NB4 (cell line): ENCODE measurements around the gene C9orf43.
A peak's percentile ranks its signal among the peaks of the same experiment; 100 is the strongest.
"Not testable (repeated sequence)": the region's sequence is repeated elsewhere in the genome, so short reads cannot be mapped to it uniquely, and the experiment has no call there.

ENCODE experiments used
- DNase-seq: peaks from one replicate; pipeline ENCODE4 v3.0.0; 2010; ENCODE audit warnings: low read depth
- H3K4me3 ChIP-seq: one replicate; pipeline ENCODE4 v1.5.1; 2011; ENCODE audit warnings: mild to moderate bottlenecking, low read depth, low read length, moderate library complexity
- MYC ChIP-seq: IDR thresholded peaks from 2 replicates; pipeline ENCODE4 v1.6.1; 2011; ENCODE audit warnings: low read depth, low read length
- POLR2A ChIP-seq: IDR thresholded peaks from 2 replicates; pipeline ENCODE4 v1.6.1; 2011; ENCODE audit warnings: mild to moderate bottlenecking; ENCODE audit not compliant: insufficient read length; ENCODE audit errors: extremely low read depth
- TF ChIP-seq, protein P1 (sequence below): IDR thresholded peaks from 2 replicates; pipeline ENCODE4 v1.6.1; 2011; ENCODE audit warnings: low read depth, low read length
- TF ChIP-seq, protein P2 (sequence below): IDR thresholded peaks from one replicate; pipeline ENCODE4 v1.5.1; 2012; ENCODE audit warnings: low read depth, low read length

Gene C9orf43

DNA sequence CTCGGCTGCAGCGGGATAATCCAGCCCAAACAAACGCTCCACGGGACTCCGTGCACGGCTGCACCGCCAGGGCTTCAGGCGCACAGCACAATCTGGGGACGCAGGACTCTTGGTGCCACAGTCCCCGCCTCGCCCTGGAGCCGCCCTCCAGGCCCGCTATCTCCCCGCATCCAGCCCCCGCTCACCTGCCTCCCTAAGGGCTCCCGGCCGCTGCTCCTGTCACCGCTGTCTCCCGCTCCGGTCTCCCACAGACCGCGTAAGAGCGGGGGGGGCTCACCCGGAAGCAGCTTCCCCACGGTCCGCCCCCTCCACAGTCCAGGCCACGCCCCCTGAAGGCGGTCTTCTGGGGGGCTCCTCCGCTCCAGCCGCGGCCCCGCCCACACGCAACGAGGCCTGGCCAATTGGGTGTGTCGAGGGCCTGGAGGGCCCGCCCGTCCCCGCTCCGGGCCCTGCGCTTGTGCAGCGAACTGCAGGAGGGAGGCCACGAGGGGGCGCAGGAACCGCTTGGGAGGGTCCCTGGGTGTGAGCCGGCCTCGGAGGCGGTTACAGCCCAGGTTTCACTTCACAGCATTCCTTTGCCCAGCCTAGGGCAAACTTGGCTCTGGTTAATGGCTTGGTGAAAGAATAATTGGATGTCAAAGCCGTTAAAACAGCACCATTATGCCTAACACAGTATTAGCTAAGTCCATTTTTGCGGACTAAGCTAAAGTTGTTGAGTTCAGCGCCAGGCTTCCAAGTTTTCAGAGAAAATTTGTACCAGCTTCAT lies 9.3 kb upstream of the C9orf43 start, which contains the start of gene ALAD:
ALAD (minus strand) TSS at position 258 of the 766 bp plus-strand sequence. CDS start 7,725 bp downstream, outside the sequence.
- DNase-seq: peak; percentile 98
- peak within 1 kb of the TSS; percentile 73 for H3K4me3 ChIP-seq
- TF ChIP-seq, protein P1, sequence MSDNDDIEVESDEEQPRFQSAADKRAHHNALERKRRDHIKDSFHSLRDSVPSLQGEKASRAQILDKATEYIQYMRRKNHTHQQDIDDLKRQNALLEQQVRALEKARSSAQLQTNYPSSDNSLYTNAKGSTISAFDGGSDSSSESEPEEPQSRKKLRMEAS: peak; percentile 61
- TF ChIP-seq POLR2A (peak; percentile 59), MYC (0 out of 2 replicates have a peak, but pooled peaks have one; percentile 13)
- TF ChIP-seq, protein P2, sequence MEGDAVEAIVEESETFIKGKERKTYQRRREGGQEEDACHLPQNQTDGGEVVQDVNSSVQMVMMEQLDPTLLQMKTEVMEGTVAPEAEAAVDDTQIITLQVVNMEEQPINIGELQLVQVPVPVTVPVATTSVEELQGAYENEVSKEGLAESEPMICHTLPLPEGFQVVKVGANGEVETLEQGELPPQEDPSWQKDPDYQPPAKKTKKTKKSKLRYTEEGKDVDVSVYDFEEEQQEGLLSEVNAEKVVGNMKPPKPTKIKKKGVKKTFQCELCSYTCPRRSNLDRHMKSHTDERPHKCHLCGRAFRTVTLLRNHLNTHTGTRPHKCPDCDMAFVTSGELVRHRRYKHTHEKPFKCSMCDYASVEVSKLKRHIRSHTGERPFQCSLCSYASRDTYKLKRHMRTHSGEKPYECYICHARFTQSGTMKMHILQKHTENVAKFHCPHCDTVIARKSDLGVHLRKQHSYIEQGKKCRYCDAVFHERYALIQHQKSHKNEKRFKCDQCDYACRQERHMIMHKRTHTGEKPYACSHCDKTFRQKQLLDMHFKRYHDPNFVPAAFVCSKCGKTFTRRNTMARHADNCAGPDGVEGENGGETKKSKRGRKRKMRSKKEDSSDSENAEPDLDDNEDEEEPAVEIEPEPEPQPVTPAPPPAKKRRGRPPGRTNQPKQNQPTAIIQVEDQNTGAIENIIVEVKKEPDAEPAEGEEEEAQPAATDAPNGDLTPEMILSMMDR: peak; percentile 76

DNA sequence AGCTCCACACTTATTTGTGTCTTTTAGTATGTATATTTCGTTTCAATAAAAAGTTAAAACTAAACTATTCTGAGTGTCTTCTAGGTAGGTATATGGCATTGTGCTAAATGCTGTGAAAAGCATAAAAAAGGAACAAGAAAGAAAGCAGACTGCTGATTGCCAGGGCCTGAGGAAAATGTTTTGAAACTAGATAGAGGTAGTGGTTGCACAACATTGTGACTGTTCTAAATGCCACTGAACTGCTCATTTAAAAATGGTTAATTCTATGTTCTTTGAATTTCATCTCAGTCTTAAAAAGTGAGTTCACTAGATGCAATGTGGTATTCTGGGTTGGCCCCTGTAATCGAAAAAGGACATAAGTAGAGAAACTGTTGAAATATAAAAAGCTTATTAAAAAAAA lies 6.9 kb upstream of the C9orf43 start:
- TF ChIP-seq, protein P2: no peak
- TF ChIP-seq MYC (peak; percentile 43; the same call in 1 of the 2 replicates), POLR2A (no peak)
- TF ChIP-seq, protein P1: peak; percentile 39; the same call in 1 of the 2 replicates
- DNase-seq: peak; percentile 82
- H3K4me3 ChIP-seq: no peak overlapping the region

DNA sequence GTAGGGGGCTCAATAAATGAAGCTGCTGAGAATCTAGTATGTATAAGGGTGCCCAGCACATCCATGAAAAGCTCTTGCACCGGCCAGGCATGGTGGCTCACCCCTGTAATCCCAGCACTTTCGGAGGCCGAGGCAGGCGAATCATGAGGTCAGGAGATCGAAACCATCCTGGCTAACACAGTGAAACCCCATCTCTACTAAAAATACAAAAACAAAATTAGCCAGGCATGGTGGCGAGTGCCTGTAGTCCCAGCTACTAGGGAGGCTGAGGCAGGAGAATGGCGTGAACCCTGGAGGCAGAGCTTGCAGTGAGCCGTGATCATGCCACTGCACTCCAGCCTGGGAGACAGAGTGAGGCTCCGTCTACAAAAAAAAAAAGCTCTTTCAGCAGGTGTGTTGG lies 4.2 kb upstream of the C9orf43 start:
- not testable (repeated sequence) for DNase-seq, H3K4me3 ChIP-seq

DNA sequence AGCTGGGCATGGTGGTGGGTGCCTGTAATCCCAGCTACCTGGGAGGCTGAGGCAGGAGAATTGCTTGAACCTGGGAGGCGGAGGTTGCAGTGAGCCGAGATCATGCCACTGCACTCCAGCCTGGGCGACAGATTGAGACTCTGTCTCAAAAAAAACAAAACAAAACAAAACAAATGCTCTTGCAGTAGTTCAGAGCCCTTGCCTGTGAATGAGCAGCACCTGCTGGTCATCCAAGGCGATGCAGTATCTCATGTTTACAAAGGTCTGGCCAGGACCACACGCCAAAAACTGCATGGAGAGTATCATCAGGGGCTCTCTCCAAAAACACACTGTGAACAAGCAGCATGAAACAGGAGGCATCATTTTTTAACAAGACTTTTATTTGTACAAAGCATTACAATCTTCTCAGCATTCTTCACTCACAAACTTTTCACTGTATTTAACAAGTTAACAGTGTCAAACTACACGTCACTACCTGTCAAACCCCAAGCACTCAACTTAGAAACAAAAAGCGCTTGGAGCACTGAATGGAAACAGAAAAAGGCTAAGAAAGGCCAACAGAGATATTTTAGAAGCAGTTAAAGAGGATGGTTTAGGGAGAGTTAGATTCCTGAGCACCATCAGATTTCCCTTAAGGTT lies 3.6 kb upstream of the C9orf43 start:
- TF ChIP-seq, protein P2: peak; percentile 74
- peak; percentile 80 for DNase-seq
- not testable (repeated sequence) for H3K4me3 ChIP-seq

DNA sequence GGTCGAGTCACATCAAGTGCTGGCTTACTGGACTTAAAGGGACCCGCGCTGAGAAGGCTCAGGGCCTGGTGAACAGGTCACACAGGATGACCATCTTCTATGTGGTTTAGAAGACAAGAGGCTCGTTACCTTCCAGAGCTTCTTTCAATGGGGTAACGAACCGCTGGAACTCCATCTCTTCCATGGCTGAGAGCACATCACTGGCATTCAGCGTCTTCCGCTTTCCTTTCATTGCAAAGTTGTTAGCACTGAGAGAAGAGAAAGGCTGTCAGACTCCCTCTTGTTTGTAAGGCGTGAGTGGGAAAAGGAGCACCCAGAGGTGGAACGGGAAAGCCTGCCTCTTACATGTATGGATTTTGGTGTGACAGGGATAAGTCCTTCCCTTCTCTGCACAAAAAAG lies 1.1 kb upstream of the C9orf43 start:
- peak overlapping the region; percentile 83 for H3K4me3 ChIP-seq
- DNase-seq: peak; percentile 36
- TF ChIP-seq POLR2A (no peak), MYC (no peak)
- TF ChIP-seq, protein P1: no peak
- TF ChIP-seq, protein P2: no peak

DNA sequence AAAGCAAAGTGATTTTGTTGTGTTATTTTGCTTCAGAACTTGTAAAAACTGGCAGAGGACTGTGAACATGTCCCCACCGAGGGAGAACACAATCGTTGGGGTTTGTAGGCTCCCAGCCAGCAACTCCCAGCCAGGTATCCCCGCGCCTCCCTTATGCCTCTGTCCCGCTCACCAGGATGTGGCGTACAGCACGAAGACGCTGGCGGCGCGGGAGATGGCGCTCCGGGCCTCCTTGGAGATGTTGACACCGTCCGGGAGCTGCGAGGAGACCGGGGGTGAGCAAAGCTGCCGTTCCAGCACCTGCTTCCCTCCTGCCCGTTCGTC lies 702 bp upstream of the C9orf43 start:
- H3K4me3 ChIP-seq: peak overlapping the region; percentile 83
- DNase-seq: no peak
- TF ChIP-seq, protein P1: no peak
- TF ChIP-seq MYC (no peak), POLR2A (no peak)
- TF ChIP-seq, protein P2: no peak
